ENCODE results near the gene FAM180A.

FAM180A gene

GRCh38 chr7:135706858-135707569 lies 41.6 kb downstream of the FAM180A start:
- CTCF ChIA-PET = interaction anchor here (0.7 to 1.0 kb wide), 3 partner anchors 11 to 34 kb away, joined by 3 to 4 read pairs (median 4); no protein-coding TSS in a partner anchor
- no peak for TF ChIP-seq CTCF (IDR thresholded peaks at IDR 0.05; ENCODE audit: insufficient read depth, low read length, missing control alignments)
- DNase-seq (ENCODE audit: low read depth, low spot score) = no peak
- POLR2A ChIA-PET = no interaction called here
- no peak overlapping the region for H3K4me3 ChIP-seq (ENCODE audit: low read depth, low read length)

- ChIA-PET CTCF (interaction anchor here (0.7 to 2.1 kb wide), 5 partner anchors 10 to 425 kb away, joined by 3 to 6 read pairs (median 4); no protein-coding TSS in a partner anchor), POLR2A (no interaction called here)
- TF ChIP-seq CTCF (IDR thresholded peaks at IDR 0.05; ENCODE audit: insufficient read depth, low read length, missing control alignments) = no peak
- no peak overlapping the region for H3K4me3 ChIP-seq (ENCODE audit: low read depth, low read length)
- DNase-seq (ENCODE audit: low read depth, low spot score) = no peak
Observed at GRCh38 chr7:135706038-135706742, 42.4 kb downstream of the FAM180A start.

GRCh38 chr7:135704698-135705097 lies 43.9 kb downstream of the FAM180A start:
- DNase-seq (ENCODE audit: low read depth, low spot score) = no peak
- no peak overlapping the region for H3K4me3 ChIP-seq (ENCODE audit: low read depth, low read length)
- no peak for TF ChIP-seq CTCF (IDR thresholded peaks at IDR 0.05; ENCODE audit: insufficient read depth, low read length, missing control alignments)
- POLR2A ChIA-PET = interaction anchor here (0.7 kb wide), 1 partner anchor 10 kb away, joined by 3 read pairs; no protein-coding TSS in a partner anchor
- CTCF ChIA-PET = interaction anchor here (0.6 to 2.1 kb wide), 5 partner anchors 9 to 305 kb away, joined by 3 to 7 read pairs (median 4); no protein-coding TSS in a partner anchor

- ChIA-PET POLR2A (interaction anchor here (0.7 kb wide), 1 partner anchor 11 kb away, joined by 3 read pairs; no protein-coding TSS in a partner anchor), CTCF (interaction anchor here (0.6 to 1.6 kb wide), 4 partner anchors 9 to 306 kb away, joined by 3 to 7 read pairs (median 4); no protein-coding TSS in a partner anchor)
- DNase-seq (ENCODE audit: low read depth, low spot score) = no peak
- no peak overlapping the region for H3K4me3 ChIP-seq (ENCODE audit: low read depth, low read length)
- TF ChIP-seq CTCF (IDR thresholded peaks at IDR 0.05; ENCODE audit: insufficient read depth, low read length, missing control alignments) = peak; percentile 5
Observed at GRCh38 chr7:135704074-135704473, 44.5 kb downstream of the FAM180A start.

GRCh38 chr7:135697276-135698049 lies 51.1 kb downstream of the FAM180A start:
- CTCF ChIA-PET = interaction anchor here (8.9 kb wide), 1 partner anchor 14 kb away, joined by 53 read pairs; no protein-coding TSS in a partner anchor
- POLR2A ChIA-PET = no interaction called here
- H3K4me3 ChIP-seq (ENCODE audit: low read depth, low read length) = no peak overlapping the region
- no peak for TF ChIP-seq CTCF (IDR thresholded peaks at IDR 0.05; ENCODE audit: insufficient read depth, low read length, missing control alignments)
- DNase-seq (ENCODE audit: low read depth, low spot score) = no peak
